SK-N-SH (cell line): ENCODE measurements around the gene BTBD3. TPM values are rescaled to one million over a fixed set of nuclear protein-coding genes. Genes with fewer than 3 reads are reported as not detected.

Experiments
- CTCF ChIA-PET: fragments of 300-600, 350-600 bp; formaldehyde crosslinking; extraction: SDS; loops from one replicate; lab custom pipeline; 2021; lab: Yijun Ruan, JAX
- POLR2A ChIA-PET: fragments of 350-600 bp; sonication (Branson Sonifier 250); formaldehyde crosslinking; extraction: SDS; loops from one replicate; lab custom pipeline; 2020; ENCODE audit warnings: antibody characterized with exemption, inconsistent platforms; lab: Yijun Ruan, JAX
- DNase-seq: peaks from one replicate; pipeline ENCODE4 v3.0.0; 2012
- H2AFZ ChIP-seq: fragments of 200-600 bp; sonication (generic); 2 replicates; pipeline ENCODE4 v1.8.1; 2016; ENCODE audit warnings: antibody characterized with exemption, mild to moderate bottlenecking, low read depth
- H3F3A ChIP-seq: fragments of 200-600 bp; sonication (generic); replicated peaks from 2 replicates; pipeline ENCODE3; 2016; ENCODE audit warnings: antibody characterized with exemption, mild to moderate bottlenecking; ENCODE audit not compliant: insufficient read depth
- H3K27ac ChIP-seq, 2 experiments: fragments of 200-500 bp in 1 of 2; fragments of 200-600 bp in 1 of 2; sonication (Bioruptor generic) in 1 of 2; sonication (generic), shearing (Covaris generic) in 1 of 2; 2 replicates each; pipeline versions ENCODE4 v1.5.1 to v1.6.1; 2014 to 2016; ENCODE audit warnings: low read depth in 2 of 2, inconsistent platforms in 1 of 2, low read length in 1 of 2, mild to moderate bottlenecking in 1 of 2, mixed read lengths in 1 of 2
- H3K27me3 ChIP-seq: fragments of 200-600 bp; sonication (generic), shearing (Covaris generic); 2 replicates; pipeline ENCODE4 v1.6.1; 2016; ENCODE audit warnings: mixed run types; ENCODE audit not compliant: insufficient read depth
- H3K36me3 ChIP-seq, 2 experiments: fragments of 200-500 bp in 1 of 2; fragments of 200-600 bp in 1 of 2; sonication (Bioruptor generic) in 1 of 2; sonication (generic) in 1 of 2; replicated peaks in 1 of 2; 2 replicates each; pipeline versions ENCODE3 to v1.5.1; 2014 to 2016; ENCODE audit warnings: low read length in 1 of 2, mild to moderate bottlenecking in 1 of 2; ENCODE audit not compliant: insufficient read depth in 2 of 2, control insufficient read depth in 1 of 2
- H3K4me1 ChIP-seq, 2 experiments: fragments of 200-500 bp in 1 of 2; fragments of 200-600 bp in 1 of 2; sonication (Bioruptor generic) in 1 of 2; sonication (generic), shearing (Covaris generic) in 1 of 2; 2 replicates each; pipeline versions ENCODE4 v1.5.1 to v1.6.1; 2014 to 2016; ENCODE audit warnings: low read depth in 1 of 2, low read length in 1 of 2, mixed run types in 1 of 2; ENCODE audit not compliant: insufficient read depth in 2 of 2, control insufficient read depth in 1 of 2
- H3K4me2 ChIP-seq: fragments of 200-600 bp; sonication (generic), shearing (Covaris generic); 2 replicates; pipeline ENCODE4 v1.6.1; 2017; ENCODE audit warnings: mixed run types
- H3K4me3 ChIP-seq, 2 experiments: fragments of 200-500 bp in 1 of 2; fragments of 200-600 bp in 1 of 2; sonication (Bioruptor generic) in 1 of 2; sonication (generic), shearing (Covaris generic) in 1 of 2; 2 replicates each; pipeline versions ENCODE4 v1.5.1 to v1.8.1; 2014 to 2016; ENCODE audit warnings: low read depth in 2 of 2, inconsistent platforms in 1 of 2, low read length in 1 of 2, mild to moderate bottlenecking in 1 of 2, mixed read lengths in 1 of 2, moderate library complexity in 1 of 2
- H3K79me2 ChIP-seq: fragments of 200-600 bp; sonication (generic); 2 replicates; pipeline ENCODE4 v1.8.1; 2017; ENCODE audit warnings: mild to moderate bottlenecking; ENCODE audit not compliant: insufficient read depth
- H3K9ac ChIP-seq: fragments of 200-600 bp; sonication (generic); 2 replicates; pipeline ENCODE4 v1.6.1; 2017; ENCODE audit warnings: mixed run types
- H3K9me2 ChIP-seq: fragments of 200-600 bp; sonication (generic); 2 replicates; pipeline ENCODE4 v1.6.1; 2017; ENCODE audit warnings: mixed run types
- H3K9me3 ChIP-seq: fragments of 200-600 bp; sonication (generic); 2 replicates; pipeline ENCODE4 v1.6.1; 2017; ENCODE audit warnings: mixed run types, mild to moderate bottlenecking, moderate library complexity
- H4K20me1 ChIP-seq: fragments of 200-600 bp; sonication (generic); 2 replicates; pipeline ENCODE4 v1.6.1; 2017; ENCODE audit warnings: mild to moderate bottlenecking, mixed run types; ENCODE audit not compliant: insufficient read depth
- ELF1 ChIP-seq: IDR thresholded peaks from 2 replicates; pipeline ENCODE4 v1.4.0; 2012
- EP300 ChIP-seq, 2 experiments: IDR thresholded peaks; 2 replicates each; pipeline versions ENCODE4 v1.4.0 to v1.6.1; 2012; ENCODE audit warnings: borderline replicate concordance in 1 of 2, low read depth in 1 of 2, low read length in 1 of 2
- FOSL2 ChIP-seq: IDR thresholded peaks from 2 replicates; pipeline ENCODE4 v1.4.0; 2012; ENCODE audit warnings: low read depth, mild to moderate bottlenecking, moderate library complexity, borderline replicate concordance
- FOXM1 ChIP-seq: IDR thresholded peaks from 2 replicates; pipeline ENCODE4 v1.4.0; 2012; ENCODE audit warnings: low read depth, mild to moderate bottlenecking
- GABPA ChIP-seq: IDR thresholded peaks from 2 replicates; pipeline ENCODE4 v1.4.0; 2012; ENCODE audit warnings: low read depth, mild to moderate bottlenecking
- JUND ChIP-seq: IDR thresholded peaks from 2 replicates; pipeline ENCODE4 v1.4.0; 2012
- MEF2A ChIP-seq: IDR thresholded peaks from 2 replicates; pipeline ENCODE4 v1.4.0; 2012; ENCODE audit warnings: low read depth, borderline replicate concordance
- MXI1 ChIP-seq: IDR thresholded peaks from 2 replicates; pipeline ENCODE4 v1.6.1; 2012; ENCODE audit warnings: mild to moderate bottlenecking, low read depth, low read length, improper control_type of control experiment
- POLR2AphosphoS5 ChIP-seq: IDR thresholded peaks from 2 replicates; pipeline ENCODE4 v1.6.1; 2012; ENCODE audit warnings: low read depth, low read length
- RAD21 ChIP-seq: IDR thresholded peaks from 2 replicates; pipeline ENCODE4 v1.6.1; 2012; ENCODE audit warnings: mild to moderate bottlenecking, low read length
- RFX5 ChIP-seq: IDR thresholded peaks from 2 replicates; pipeline ENCODE4 v1.6.1; 2012; ENCODE audit warnings: mild to moderate bottlenecking, improper control_type of control experiment, low read length
- SMC3 ChIP-seq: IDR thresholded peaks from 2 replicates; pipeline ENCODE4 v1.6.1; 2012; ENCODE audit warnings: low read depth, low read length, improper control_type of control experiment
- TAF1 ChIP-seq: IDR thresholded peaks from 2 replicates; pipeline ENCODE4 v1.6.1; 2012; ENCODE audit warnings: low read depth, mild to moderate bottlenecking, low read length, moderate library complexity, borderline replicate concordance
- TCF12 ChIP-seq: IDR thresholded peaks from 2 replicates; pipeline ENCODE4 v1.4.0; 2012
- YY1 ChIP-seq: IDR thresholded peaks from 2 replicates; pipeline ENCODE4 v1.4.0; 2012; ENCODE audit warnings: low read depth, mild to moderate bottlenecking
- WGBS: methylation state at CpG from one replicate; pipeline ENCODE4 v1.1.6; 2017; ENCODE audit warnings: low lambda C conversion rate; 5-methylcytosine and 5-hydroxymethylcytosine counted together
- polyA plus RNA-seq, 3 experiments: library from polyadenylated mRNA; depleted of rRNA; stranded (reverse); fragments of >200 nt; gene quantifications; 2 replicates each; pipeline ENCODE4 v1.2.3, GENCODE V29; 2012
- TF ChIP-seq, protein P1 (sequence below): IDR thresholded peaks from 2 replicates; pipeline ENCODE4 v1.4.0; 2012; ENCODE audit warnings: low read depth, borderline replicate concordance
- TF ChIP-seq, protein P2 (sequence below): fragments of 200-600 bp; sonication (generic); IDR thresholded peaks from 2 replicates; pipeline ENCODE4 v1.6.1; 2017; ENCODE audit warnings: antibody characterized with exemption, mild to moderate bottlenecking, moderate library complexity
- TF ChIP-seq, protein P3 (sequence below): IDR thresholded peaks from 2 replicates; pipeline ENCODE4 v1.4.0; 2012; ENCODE audit warnings: low read depth
- TF ChIP-seq, protein P4 (sequence below): fragments of 150-350 bp; IDR thresholded peaks from 2 replicates; pipeline ENCODE4 v1.6.1; 2017; ENCODE audit warnings: antibody characterized with exemption, low read length, low read depth, borderline replicate concordance

Gene BTBD3
- polyA plus RNA-seq, 1 of the 3 experiments (the other 2 are of a cell fraction) = 10.2 TPM

DNA sequence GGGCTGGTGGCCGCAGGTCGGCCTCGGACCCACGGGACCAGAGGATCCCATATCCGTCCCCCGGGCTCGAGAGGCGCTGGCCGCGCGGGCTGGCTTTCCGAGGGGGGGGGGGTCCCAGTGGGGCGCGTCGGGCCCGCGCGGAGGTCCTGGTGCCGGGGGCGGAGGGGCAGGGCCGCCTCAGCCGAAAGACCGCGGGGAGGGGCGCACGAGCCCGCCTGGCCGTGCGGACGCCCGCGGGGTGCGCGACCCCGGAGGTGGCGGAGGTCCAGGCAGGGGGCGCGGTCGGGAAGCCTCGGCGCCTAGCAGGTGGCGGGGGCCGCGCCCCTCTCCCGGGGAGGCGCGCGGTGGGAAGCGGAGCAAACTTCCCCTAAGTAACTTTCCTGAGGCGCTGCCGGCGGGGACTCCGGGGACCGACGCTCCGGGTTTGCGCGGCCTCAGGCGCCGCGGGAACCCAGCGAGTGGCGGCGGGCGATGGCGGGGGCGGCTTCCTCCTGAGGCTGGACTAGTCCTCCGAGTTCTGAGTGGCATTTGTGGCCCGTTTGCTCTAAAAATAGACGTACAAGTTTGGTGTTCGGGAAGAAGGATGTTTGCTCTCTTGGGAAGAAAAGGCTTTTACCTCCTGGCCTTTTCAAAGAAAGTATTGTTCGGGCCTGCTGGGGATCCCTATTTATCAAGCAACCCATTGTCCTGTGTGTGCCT, 26.5 kb upstream of the BTBD3 start:
- TF ChIP-seq EP300 (IDR thresholded peaks at IDR 0.05; ENCODE audit: borderline replicate concordance in 1 of 2, low read depth in 1 of 2, low read length in 1 of 2) (no peak), SMC3 (no peak), TCF12 (no peak), POLR2AphosphoS5 (no peak), FOSL2 (no peak)
- TF ChIP-seq, protein P1, sequence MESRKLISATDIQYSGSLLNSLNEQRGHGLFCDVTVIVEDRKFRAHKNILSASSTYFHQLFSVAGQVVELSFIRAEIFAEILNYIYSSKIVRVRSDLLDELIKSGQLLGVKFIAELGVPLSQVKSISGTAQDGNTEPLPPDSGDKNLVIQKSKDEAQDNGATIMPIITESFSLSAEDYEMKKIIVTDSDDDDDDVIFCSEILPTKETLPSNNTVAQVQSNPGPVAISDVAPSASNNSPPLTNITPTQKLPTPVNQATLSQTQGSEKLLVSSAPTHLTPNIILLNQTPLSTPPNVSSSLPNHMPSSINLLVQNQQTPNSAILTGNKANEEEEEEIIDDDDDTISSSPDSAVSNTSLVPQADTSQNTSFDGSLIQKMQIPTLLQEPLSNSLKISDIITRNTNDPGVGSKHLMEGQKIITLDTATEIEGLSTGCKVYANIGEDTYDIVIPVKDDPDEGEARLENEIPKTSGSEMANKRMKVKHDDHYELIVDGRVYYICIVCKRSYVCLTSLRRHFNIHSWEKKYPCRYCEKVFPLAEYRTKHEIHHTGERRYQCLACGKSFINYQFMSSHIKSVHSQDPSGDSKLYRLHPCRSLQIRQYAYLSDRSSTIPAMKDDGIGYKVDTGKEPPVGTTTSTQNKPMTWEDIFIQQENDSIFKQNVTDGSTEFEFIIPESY = no peak
- no peaks in the 10 kb centered on the region for H3K36me3 ChIP-seq
- no peaks in the 10 kb centered on the region for H4K20me1 ChIP-seq
- peak overlapping the region; percentile 82 to 92 for H3K27ac ChIP-seq
- peaks cover 50% of the 10 kb centered on the region for H3K79me2 ChIP-seq
- no peaks in the 10 kb centered on the region for H3K9me2 ChIP-seq
- peak overlapping the region; percentile 79 for H3K9ac ChIP-seq
- H3F3A ChIP-seq = peaks cover 11% of the 10 kb centered on the region
- peak overlapping the region; percentile 83 for H2AFZ ChIP-seq
- peak overlapping the region; percentile 85 to 89 for H3K4me3 ChIP-seq
- no peaks in the 10 kb centered on the region for H3K9me3 ChIP-seq
- 1% methylated on average over 18 of the region's 72 CpGs for WGBS
- ChIA-PET POLR2A (no interaction called here), CTCF (interaction anchor here (1.2 kb wide), 1 partner anchor 17 kb away, joined by 3 read pairs; no protein-coding TSS in a partner anchor)
- no peaks in the 10 kb centered on the region for H3K27me3 ChIP-seq
- DNase-seq = peak; percentile 78
- H3K4me2 ChIP-seq = peak overlapping the region; percentile 90
- H3K4me1 ChIP-seq = peaks cover 0 to 2% of the 10 kb centered on the region in 2 experiments; a peak in 3 of 4 replicates

DNA sequence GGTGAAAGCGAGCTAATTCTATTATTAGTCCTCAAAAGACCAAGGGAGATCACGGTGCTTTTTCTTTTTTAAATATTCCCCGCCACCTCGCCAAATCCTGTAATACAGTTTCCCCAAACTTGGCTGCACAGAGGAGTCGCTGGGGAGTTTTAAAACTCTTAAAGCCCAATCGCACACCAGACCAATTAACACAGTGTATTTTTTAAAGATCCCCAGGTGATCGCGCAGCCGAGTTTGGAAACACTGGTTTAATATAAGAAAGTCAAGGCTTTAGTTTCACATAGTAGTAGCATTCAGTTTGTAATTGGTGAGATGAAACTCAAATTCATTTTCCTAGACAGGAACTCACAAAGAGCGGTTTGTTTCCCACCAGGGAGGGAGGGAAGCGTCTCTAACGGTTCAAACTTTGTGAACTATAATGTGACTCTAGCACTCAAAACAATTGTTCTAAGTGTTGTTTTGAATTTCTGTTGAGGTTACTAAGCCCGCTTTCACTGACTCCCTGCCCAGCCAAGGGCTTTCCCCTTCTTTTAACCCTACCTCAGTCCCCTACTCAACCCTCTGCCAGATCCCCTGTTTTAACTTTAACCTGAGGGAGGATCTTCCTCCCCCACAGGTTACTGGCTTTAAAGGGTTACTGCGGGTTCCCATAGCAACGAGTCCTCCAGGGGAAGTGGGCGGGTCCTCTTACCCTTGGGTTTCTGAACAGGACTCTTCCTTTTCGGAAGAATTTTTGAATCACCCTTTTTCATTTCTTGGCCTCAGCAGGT, 25.7 kb upstream of the BTBD3 start:
- Histone ChIP-seq H3K4me1 (peaks cover 0 to 2% of the 10 kb centered on the region in 2 experiments; a peak in 3 of 4 replicates), H3K9me2 (no peaks in the 10 kb centered on the region), H3K4me3 (peak overlapping the region; percentile 85 to 89), H3K36me3 (no peaks in the 10 kb centered on the region), H3K4me2 (peak overlapping the region; percentile 90), H3K79me2 (peaks cover 57% of the 10 kb centered on the region), H3K9ac (peak overlapping the region; percentile 79), H3K27ac (peak overlapping the region; percentile 82 to 92), H3K27me3 (no peaks in the 10 kb centered on the region), H2AFZ (peak overlapping the region; percentile 83), H4K20me1 (no peaks in the 10 kb centered on the region), H3F3A (peaks cover 11% of the 10 kb centered on the region), H3K9me3 (no peaks in the 10 kb centered on the region)
- ChIA-PET CTCF (interaction anchor here (1.2 kb wide), 1 partner anchor 16 kb away, joined by 3 read pairs; no protein-coding TSS in a partner anchor), POLR2A (no interaction called here)
- under 1% methylated on average over 17 of the region's 17 CpGs for WGBS
- DNase-seq = peak; percentile 64
- TF ChIP-seq, protein P2, sequence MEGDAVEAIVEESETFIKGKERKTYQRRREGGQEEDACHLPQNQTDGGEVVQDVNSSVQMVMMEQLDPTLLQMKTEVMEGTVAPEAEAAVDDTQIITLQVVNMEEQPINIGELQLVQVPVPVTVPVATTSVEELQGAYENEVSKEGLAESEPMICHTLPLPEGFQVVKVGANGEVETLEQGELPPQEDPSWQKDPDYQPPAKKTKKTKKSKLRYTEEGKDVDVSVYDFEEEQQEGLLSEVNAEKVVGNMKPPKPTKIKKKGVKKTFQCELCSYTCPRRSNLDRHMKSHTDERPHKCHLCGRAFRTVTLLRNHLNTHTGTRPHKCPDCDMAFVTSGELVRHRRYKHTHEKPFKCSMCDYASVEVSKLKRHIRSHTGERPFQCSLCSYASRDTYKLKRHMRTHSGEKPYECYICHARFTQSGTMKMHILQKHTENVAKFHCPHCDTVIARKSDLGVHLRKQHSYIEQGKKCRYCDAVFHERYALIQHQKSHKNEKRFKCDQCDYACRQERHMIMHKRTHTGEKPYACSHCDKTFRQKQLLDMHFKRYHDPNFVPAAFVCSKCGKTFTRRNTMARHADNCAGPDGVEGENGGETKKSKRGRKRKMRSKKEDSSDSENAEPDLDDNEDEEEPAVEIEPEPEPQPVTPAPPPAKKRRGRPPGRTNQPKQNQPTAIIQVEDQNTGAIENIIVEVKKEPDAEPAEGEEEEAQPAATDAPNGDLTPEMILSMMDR = no peak
- TF ChIP-seq, protein P3, sequence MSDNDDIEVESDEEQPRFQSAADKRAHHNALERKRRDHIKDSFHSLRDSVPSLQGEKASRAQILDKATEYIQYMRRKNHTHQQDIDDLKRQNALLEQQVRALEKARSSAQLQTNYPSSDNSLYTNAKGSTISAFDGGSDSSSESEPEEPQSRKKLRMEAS = no peak
- no peak for TF ChIP-seq RFX5
- TF ChIP-seq, protein P4, sequence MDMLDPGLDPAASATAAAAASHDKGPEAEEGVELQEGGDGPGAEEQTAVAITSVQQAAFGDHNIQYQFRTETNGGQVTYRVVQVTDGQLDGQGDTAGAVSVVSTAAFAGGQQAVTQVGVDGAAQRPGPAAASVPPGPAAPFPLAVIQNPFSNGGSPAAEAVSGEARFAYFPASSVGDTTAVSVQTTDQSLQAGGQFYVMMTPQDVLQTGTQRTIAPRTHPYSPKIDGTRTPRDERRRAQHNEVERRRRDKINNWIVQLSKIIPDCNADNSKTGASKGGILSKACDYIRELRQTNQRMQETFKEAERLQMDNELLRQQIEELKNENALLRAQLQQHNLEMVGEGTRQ = no peak
- TF ChIP-seq MEF2A = no peak
- no peak for TF ChIP-seq TAF1
- no peak for TF ChIP-seq TCF12
- no peak for TF ChIP-seq JUND
- TF ChIP-seq GABPA = no peak
- TF ChIP-seq RAD21 = peak; percentile 7; the same call in 1 of the 2 replicates
- peak; percentile 63; the same call in 1 of the 2 replicates for TF ChIP-seq MXI1
- TF ChIP-seq FOSL2 = 0 out of 2 replicates have a peak, but pooled peaks have one; percentile 2
- TF ChIP-seq YY1 = peak; percentile 29; the same call in 1 of the 2 replicates
- TF ChIP-seq ELF1 = no peak
- no peak for TF ChIP-seq FOXM1
